HCT116 (cell line): ENCODE measurements around the gene ATXN2. TPM values are rescaled to one million over a fixed set of nuclear protein-coding genes. Genes with fewer than 3 reads are reported as not detected.

ENCODE experiments used
- ATAC-seq: fragments of 200-7000 bp; cut with Tn5 transposase; 2 replicates; pipeline ENCODE4 v1.9.1; 2020; ENCODE audit warnings: mild to moderate bottlenecking, moderate library complexity
- BruUV-seq: library from RNA; stranded (reverse); fragments of 400-500 nt; replicated peaks from 2 replicates; lab custom pipeline; 2021; lab: Mats Ljungman, UMichigan
- CTCF ChIA-PET: fragments of 300-600 bp; sonication (Branson Sonifier 250); formaldehyde crosslinking; loops from one replicate; lab custom pipeline; 2021; ENCODE audit warnings: antibody characterized with exemption; lab: Charles Lee
- POLR2A ChIA-PET: fragments of 300-600, 350-600 bp; sonication (Branson Sonifier 250); formaldehyde crosslinking; loops from one replicate; lab custom pipeline; 2021; ENCODE audit warnings: antibody characterized with exemption; lab: Charles Lee
- RAD21 ChIA-PET, 2 experiments: fragments of 300-600 bp; sonication (Branson Sonifier 250); formaldehyde crosslinking; loops; one replicate each; lab custom pipeline; 2023; ENCODE audit warnings: low total read pairs in 2 of 2; ENCODE audit not compliant: uncharacterized antibody in 2 of 2, unreplicated experiment in 2 of 2, low non-redundant PET in 1 of 2; lab: Charles Lee
- DNase-seq: peaks from one replicate; pipeline ENCODE4 v3.0.0-alpha.2; 2010; ENCODE audit warnings: low read depth, low spot score
- H2AFZ ChIP-seq: fragments of 200-600 bp; shearing (Covaris generic), sonication (generic); 2 replicates; pipeline ENCODE4 v1.6.1; 2017; ENCODE audit warnings: low read depth, mixed run types, mixed read lengths, antibody characterized with exemption, low read length; ENCODE audit not compliant: poor library complexity, severe bottlenecking
- H3K27ac ChIP-seq: 2 replicates; pipeline ENCODE4 v1.5.1; 2012; ENCODE audit warnings: low read depth, low read length
- H3K27me3 ChIP-seq: fragments of 200-600 bp; sonication (generic); 2 replicates; pipeline ENCODE4 v1.6.1; 2016; ENCODE audit warnings: mixed run types, low read length, mixed read lengths; ENCODE audit not compliant: insufficient read depth
- H3K36me3 ChIP-seq, 2 experiments: fragments of 200-500 bp in 1 of 2; fragments of 200-600 bp in 1 of 2; sonication (Bioruptor generic) in 1 of 2; sonication (generic) in 1 of 2; 2 replicates each; pipeline versions ENCODE4 v1.5.1 to v1.6.1; 2014 to 2016; ENCODE audit warnings: low read length in 2 of 2, inconsistent platforms in 1 of 2, mixed read lengths in 1 of 2, mixed run types in 1 of 2; ENCODE audit not compliant: insufficient read depth in 2 of 2, control insufficient read depth in 1 of 2
- H3K4me1 ChIP-seq, 2 experiments: fragments of 200-600 bp in 1 of 2; sonication (generic) in 1 of 2; 2 replicates each; pipeline versions ENCODE4 v1.5.1 to v1.6.1; 2012 to 2017; ENCODE audit warnings: low read length in 2 of 2, inconsistent platforms in 1 of 2, mild to moderate bottlenecking in 1 of 2, mixed read lengths in 1 of 2, mixed run types in 1 of 2, moderate library complexity in 1 of 2; ENCODE audit not compliant: insufficient read depth in 2 of 2, control insufficient read depth in 1 of 2
- H3K4me2 ChIP-seq: fragments of 200-600 bp; sonication (generic); 2 replicates; pipeline ENCODE4 v1.6.1; 2017; ENCODE audit warnings: mixed run types, low read length, mixed read lengths
- H3K4me3 ChIP-seq, 2 experiments: fragments of 200-600 bp in 1 of 2; sonication (generic) in 1 of 2; replicated peaks in 1 of 2; 2 replicates each; pipeline ENCODE4 v1.5.1; 2011 to 2016; ENCODE audit warnings: low read length in 2 of 2, control low read depth in 1 of 2, low read depth in 1 of 2, mild to moderate bottlenecking in 1 of 2, mixed read lengths in 1 of 2, mixed run types in 1 of 2
- H3K79me2 ChIP-seq: fragments of 200-600 bp; sonication (generic); 2 replicates; pipeline ENCODE4 v1.6.1; 2017; ENCODE audit warnings: mild to moderate bottlenecking, mixed run types, low read length, moderate library complexity, mixed read lengths; ENCODE audit not compliant: insufficient read depth
- H3K9ac ChIP-seq: fragments of 200-600 bp; sonication (generic); 2 replicates; pipeline ENCODE4 v1.6.1; 2016; ENCODE audit warnings: low read length, mixed read lengths
- H3K9me2 ChIP-seq: fragments of 200-600 bp; sonication (generic), shearing (Covaris generic); 2 replicates; pipeline ENCODE4 v1.6.1; 2017; ENCODE audit warnings: mixed run types, mild to moderate bottlenecking, moderate library complexity; ENCODE audit not compliant: insufficient read depth
- H3K9me3 ChIP-seq, 2 experiments: fragments of 200-500 bp in 1 of 2; fragments of 200-600 bp in 1 of 2; sonication (Bioruptor generic) in 1 of 2; sonication (generic) in 1 of 2; 2 replicates each; pipeline ENCODE4 v1.6.1; 2014 to 2017; ENCODE audit warnings: low read length in 2 of 2, mixed read lengths in 2 of 2, inconsistent platforms in 1 of 2, low read depth in 1 of 2, mild to moderate bottlenecking in 1 of 2, mixed run types in 1 of 2, moderate library complexity in 1 of 2; ENCODE audit not compliant: control insufficient read depth in 1 of 2, insufficient read depth in 1 of 2
- H4K20me1 ChIP-seq: fragments of 200-600 bp; sonication (generic), shearing (Covaris generic); 2 replicates; pipeline ENCODE4 v1.6.1; 2017; ENCODE audit warnings: mixed run types, mild to moderate bottlenecking, moderate library complexity; ENCODE audit not compliant: insufficient read depth
- CBX3 ChIP-seq: IDR thresholded peaks from 2 replicates; pipeline ENCODE4 v1.6.1; 2012; ENCODE audit warnings: low read depth
- EGR1 ChIP-seq: IDR thresholded peaks from 2 replicates; pipeline ENCODE4 v1.6.1; 2012; ENCODE audit warnings: low read depth
- EZH2phosphoT487 ChIP-seq: fragments of 200-600 bp; IDR thresholded peaks from 2 replicates; pipeline ENCODE4 v1.6.1; 2018; ENCODE audit warnings: antibody characterized with exemption, borderline replicate concordance
- FOSL1 ChIP-seq: IDR thresholded peaks from 2 replicates; pipeline ENCODE4 v1.6.1; 2012; ENCODE audit warnings: low read depth
- POLR2A ChIP-seq: IDR thresholded peaks from 2 replicates; pipeline ENCODE4 v1.7.0; 2011; ENCODE audit warnings: borderline replicate concordance; ENCODE audit not compliant: insufficient read depth, insufficient read length; ENCODE audit errors: extremely low read depth
- POLR2AphosphoS5 ChIP-seq: IDR thresholded peaks from 2 replicates; pipeline ENCODE4 v1.6.1; 2011; ENCODE audit warnings: mild to moderate bottlenecking, low read depth, low read length, moderate library complexity
- YY1 ChIP-seq: IDR thresholded peaks from 2 replicates; pipeline ENCODE4 v1.6.1; 2011; ENCODE audit warnings: low read length, low read depth, moderate library complexity, mild to moderate bottlenecking; ENCODE audit not compliant: insufficient replicate concordance; ENCODE audit errors: extremely low read depth
- ZFX ChIP-seq: fragments of 450-650 bp; IDR thresholded peaks from 2 replicates; pipeline ENCODE4 v1.6.1; 2017
- intact Hi-C: fragments of 100-400 bp; cut with micrococcal nuclease; formaldehyde crosslinking; loops from 2 replicates; pipeline ENCODE4 v1.10.0; 2022
- total RNA-seq: library from RNA; stranded (reverse); gene quantifications from one replicate; pipeline ENCODE4 v1.2.1, GENCODE V29; 2021; ENCODE audit not compliant: unreplicated experiment
- TF ChIP-seq, protein P1 (sequence below), 3 experiments: fragments of 200-600 bp in 1 of 3; sonication (generic) in 1 of 3; IDR thresholded peaks in 2 of 3; conservative IDR thresholded peaks in 1 of 3; 2 replicates each; pipeline ENCODE4 v1.5.1; 2012 to 2017; ENCODE audit warnings: low read depth in 2 of 3, low read length in 2 of 3, antibody characterized with exemption in 1 of 3, borderline replicate concordance in 1 of 3, control low read depth in 1 of 3, mild to moderate bottlenecking in 1 of 3, mixed read lengths in 1 of 3, mixed run types in 1 of 3, moderate library complexity in 1 of 3; ENCODE audit not compliant: insufficient read depth in 1 of 3
- TF ChIP-seq, protein P2 (sequence below): IDR thresholded peaks from 2 replicates; pipeline ENCODE4 v1.6.1; 2012
- TF ChIP-seq, protein P3 (sequence below): IDR thresholded peaks from 2 replicates; pipeline ENCODE4 v1.6.1; 2012

The ATXN2 gene
- total RNA-seq, 1 experiment from 2014 or later = 72.7 TPM

DNA sequence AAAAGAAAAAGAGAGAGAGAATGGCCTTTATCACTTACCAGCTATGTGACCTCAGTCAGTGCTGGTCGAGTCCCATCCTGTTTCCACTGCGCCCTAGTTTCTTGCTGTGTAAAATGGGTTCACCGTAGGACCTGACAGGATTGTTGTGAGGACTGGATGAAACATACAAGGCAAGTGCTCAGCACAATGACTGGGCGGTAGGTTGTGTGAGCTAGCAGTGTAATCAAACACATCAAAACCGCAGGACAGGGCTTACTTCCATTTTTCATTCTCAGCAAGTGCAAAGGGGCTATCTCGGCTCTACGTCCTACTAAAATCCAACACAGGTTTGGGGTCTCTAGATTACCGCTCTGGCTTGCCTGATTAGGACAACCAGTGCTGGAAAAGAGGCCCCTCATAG is 36.4 kb upstream of the ATXN2 start:
- H3K4me1 ChIP-seq = no peaks in the 10 kb centered on the region
- no TSS peak for BruUV-seq
- no peak overlapping the region for H3K4me2 ChIP-seq
- no peak overlapping the region for H3K9ac ChIP-seq
- no peaks in the 10 kb centered on the region for H3K27me3 ChIP-seq
- H4K20me1 ChIP-seq = no peaks in the 10 kb centered on the region
- TF ChIP-seq, protein P1, sequence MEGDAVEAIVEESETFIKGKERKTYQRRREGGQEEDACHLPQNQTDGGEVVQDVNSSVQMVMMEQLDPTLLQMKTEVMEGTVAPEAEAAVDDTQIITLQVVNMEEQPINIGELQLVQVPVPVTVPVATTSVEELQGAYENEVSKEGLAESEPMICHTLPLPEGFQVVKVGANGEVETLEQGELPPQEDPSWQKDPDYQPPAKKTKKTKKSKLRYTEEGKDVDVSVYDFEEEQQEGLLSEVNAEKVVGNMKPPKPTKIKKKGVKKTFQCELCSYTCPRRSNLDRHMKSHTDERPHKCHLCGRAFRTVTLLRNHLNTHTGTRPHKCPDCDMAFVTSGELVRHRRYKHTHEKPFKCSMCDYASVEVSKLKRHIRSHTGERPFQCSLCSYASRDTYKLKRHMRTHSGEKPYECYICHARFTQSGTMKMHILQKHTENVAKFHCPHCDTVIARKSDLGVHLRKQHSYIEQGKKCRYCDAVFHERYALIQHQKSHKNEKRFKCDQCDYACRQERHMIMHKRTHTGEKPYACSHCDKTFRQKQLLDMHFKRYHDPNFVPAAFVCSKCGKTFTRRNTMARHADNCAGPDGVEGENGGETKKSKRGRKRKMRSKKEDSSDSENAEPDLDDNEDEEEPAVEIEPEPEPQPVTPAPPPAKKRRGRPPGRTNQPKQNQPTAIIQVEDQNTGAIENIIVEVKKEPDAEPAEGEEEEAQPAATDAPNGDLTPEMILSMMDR (IDR thresholded peaks at IDR 0.05 in 2 of 3, conservative IDR thresholded peaks at IDR 0.05 in 1 of 3; ENCODE audit: borderline replicate concordance in 1 of 3, insufficient read depth in 1 of 3, low read depth in 2 of 3, low read length in 2 of 3) = no peak
- TF ChIP-seq FOSL1 = no peak
- TF ChIP-seq, protein P2, sequence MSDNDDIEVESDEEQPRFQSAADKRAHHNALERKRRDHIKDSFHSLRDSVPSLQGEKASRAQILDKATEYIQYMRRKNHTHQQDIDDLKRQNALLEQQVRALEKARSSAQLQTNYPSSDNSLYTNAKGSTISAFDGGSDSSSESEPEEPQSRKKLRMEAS = no peak
- no peak for TF ChIP-seq EZH2phosphoT487
- H2AFZ ChIP-seq = no peak overlapping the region
- H3K9me2 ChIP-seq = no peaks in the 10 kb centered on the region
- no peak for ATAC-seq
- RAD21 ChIA-PET = no interaction called here
- intact Hi-C loops = no loop called here
- H3K9me3 ChIP-seq = no peaks in the 10 kb centered on the region
- CTCF ChIA-PET = no interaction called here
- no peak for DNase-seq
- POLR2A ChIA-PET = no interaction called here
- no peak overlapping the region for H3K4me3 ChIP-seq
- H3K79me2 ChIP-seq = no peaks in the 10 kb centered on the region
- H3K36me3 ChIP-seq = no peaks in the 10 kb centered on the region
- no peak overlapping the region for H3K27ac ChIP-seq

DNA sequence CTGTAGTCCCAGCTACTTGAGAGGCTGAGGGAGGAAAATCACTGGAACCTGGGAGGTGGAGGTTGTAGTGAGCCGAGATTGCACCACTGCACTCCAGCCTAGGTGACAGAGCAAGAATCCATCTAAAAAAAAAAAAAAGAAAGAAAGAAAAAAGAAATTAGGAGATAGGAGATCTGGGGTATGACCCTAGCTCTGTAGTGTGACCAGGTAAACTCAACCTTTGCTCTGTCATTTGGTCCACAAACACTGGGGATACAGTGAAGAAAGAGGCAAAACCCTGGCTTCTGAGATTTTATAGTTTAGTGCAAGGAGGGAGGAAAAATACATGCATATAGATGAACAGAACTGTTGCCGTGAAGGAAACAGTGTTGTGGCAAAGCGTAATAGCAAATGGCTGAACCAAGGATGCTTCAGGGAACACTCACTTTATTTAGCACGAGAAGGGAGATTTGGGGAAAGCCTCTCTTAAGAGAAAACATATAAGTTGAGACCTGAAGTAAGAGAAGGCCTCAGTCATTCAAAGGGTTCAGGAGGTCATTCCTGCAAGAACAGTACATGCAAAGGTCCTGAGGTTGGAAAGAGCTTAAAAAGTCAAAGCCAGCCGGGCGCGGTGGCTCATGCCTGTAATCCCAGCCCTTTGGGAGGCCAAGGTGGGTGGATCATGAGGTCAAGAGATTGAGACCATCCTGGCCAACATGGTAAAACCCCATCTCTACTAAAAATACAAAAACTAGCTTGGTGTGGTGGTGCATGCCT is 29.6 kb upstream of the ATXN2 start:
- ChIA-PET CTCF (no interaction called here), POLR2A (no interaction called here)

More for the DNA sequence above, 29.6 kb upstream of the ATXN2 start:
- Histone ChIP-seq H3K9ac (no peak overlapping the region), H3K79me2 (no peaks in the 10 kb centered on the region), H3K27me3 (no peaks in the 10 kb centered on the region), H4K20me1 (no peaks in the 10 kb centered on the region), H3K4me2 (no peak overlapping the region), H3K27ac (no peak overlapping the region), H3K4me3 (no peak overlapping the region), H3K9me3 (no peaks in the 10 kb centered on the region), H2AFZ (no peak overlapping the region), H3K4me1 (peaks cover 0 to 13% of the 10 kb centered on the region in 2 experiments; a peak in 2 of 4 replicates), H3K36me3 (no peaks in the 10 kb centered on the region), H3K9me2 (no peaks in the 10 kb centered on the region)
- ATAC-seq = no peak
- RAD21 ChIA-PET = no interaction called here
- TF ChIP-seq FOSL1 (no peak), YY1 (no peak), POLR2AphosphoS5 (no peak), POLR2A (no peak), EGR1 (no peak), ZFX (no peak), CBX3 (no peak)
- TF ChIP-seq, protein P3, sequence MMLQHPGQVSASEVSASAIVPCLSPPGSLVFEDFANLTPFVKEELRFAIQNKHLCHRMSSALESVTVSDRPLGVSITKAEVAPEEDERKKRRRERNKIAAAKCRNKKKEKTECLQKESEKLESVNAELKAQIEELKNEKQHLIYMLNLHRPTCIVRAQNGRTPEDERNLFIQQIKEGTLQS = no peak
- TF ChIP-seq, protein P2 = no peak
- DNase-seq = no peak
- intact Hi-C loops = no loop called here
- no TSS peak for BruUV-seq
